Activated CD4-positive, alpha-beta T cell treated with anti-CD3 and anti-CD28 coated beads for 48 hours (primary cell): ENCODE measurements around the gene ILDR1.

Experiments used
- DNase-seq: peaks from one replicate; pipeline ENCODE4 v3.0.0-alpha.2; 2020

The ILDR1 gene

GRCh38 chr3:121992601-121993560, 29.2 kb downstream of the ILDR1 start:
- no peak for DNase-seq

- DNase-seq = no peak
These were observed 32.1 kb downstream of the ILDR1 start for GRCh38 chr3:121989943-121990342.

DNA sequence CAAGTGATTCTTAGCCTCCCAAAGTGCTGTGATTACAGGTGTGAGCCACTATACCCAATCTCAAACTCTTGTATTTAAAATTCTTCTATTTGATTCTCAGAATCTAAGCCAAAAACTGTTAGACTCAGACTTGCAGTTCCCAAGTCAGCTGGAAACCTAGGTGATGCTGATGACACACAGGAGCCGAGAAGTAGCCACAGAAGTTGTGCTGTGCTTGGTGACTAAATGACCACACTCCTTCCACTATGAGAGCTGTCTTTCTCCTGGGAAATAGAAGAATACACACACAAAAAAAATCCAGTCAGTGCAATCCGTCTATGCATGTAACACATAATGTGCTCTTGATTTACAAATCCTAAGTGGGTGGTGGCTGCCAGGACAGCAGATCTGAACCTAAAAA, 33.9 kb downstream of the ILDR1 start:
- DNase-seq = no peak

DNA sequence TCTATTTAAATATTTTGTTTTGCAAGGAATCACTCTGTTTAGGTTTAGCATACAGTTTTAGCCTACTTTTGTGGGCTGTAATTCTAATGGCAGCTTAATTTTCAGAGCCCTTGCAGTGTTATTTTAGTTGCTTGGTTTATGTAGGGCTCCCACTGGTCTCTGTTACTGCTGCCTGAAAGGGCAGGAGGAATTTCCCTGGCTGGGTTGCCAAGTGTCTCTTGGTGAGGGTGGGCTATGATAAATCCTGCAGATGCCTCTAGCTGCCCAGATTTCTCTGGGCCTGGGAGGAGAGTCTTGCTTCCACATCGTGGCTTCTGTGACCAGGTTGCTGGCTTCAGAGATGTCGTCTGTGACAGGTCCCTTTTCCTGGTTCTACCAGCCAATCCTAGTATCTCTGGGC, 36.2 kb downstream of the ILDR1 start:
- DNase-seq = no peak

DNA sequence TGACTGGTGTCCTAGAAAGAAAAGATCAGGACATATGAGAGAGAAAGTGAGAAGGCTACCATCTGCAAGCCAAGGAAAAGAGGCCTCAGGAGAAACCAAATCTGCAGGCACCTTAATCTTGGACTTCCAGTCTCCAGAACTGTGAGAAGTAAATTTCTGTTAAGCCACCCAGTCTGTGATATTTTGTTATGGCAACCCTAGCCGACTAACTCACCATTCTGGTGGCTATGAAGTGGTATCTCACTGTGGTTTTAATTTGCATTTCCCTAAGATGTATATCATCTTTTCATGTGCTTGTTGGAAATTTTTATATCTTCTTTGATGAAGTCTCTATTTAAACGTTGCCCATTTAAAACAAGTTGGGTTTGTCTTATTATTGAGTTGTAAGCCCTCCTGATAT, 40.6 kb downstream of the ILDR1 start:
- DNase-seq = no peak

- DNase-seq = no peak
These were observed 41.6 kb downstream of the ILDR1 start for GRCh38 chr3:121980450-121980796.

GRCh38 chr3:121979734-121980449, 42.2 kb downstream of the ILDR1 start:
- DNase-seq = no peak

GRCh38 chr3:121979246-121979645, 42.8 kb downstream of the ILDR1 start:
- DNase-seq = no peak

DNA sequence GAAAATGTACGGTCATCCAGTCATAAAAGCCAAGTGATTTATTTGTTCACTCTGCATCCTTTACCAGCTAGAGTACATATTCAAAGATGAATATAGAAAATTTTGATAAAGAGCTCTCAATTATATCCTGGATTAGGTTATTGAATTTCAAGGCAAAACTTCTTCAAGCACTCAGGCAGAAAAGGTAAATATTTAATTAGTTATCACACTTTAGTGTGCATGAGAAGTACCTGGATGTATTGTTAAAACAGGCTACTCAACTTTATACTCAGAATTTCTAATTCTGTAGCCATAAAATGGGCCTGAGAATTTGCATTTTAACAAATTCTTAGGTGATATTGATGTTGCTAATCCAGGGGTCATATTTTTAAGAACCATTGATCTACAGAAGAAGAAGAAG, 45.3 kb downstream of the ILDR1 start:
- DNase-seq = no peak

DNA sequence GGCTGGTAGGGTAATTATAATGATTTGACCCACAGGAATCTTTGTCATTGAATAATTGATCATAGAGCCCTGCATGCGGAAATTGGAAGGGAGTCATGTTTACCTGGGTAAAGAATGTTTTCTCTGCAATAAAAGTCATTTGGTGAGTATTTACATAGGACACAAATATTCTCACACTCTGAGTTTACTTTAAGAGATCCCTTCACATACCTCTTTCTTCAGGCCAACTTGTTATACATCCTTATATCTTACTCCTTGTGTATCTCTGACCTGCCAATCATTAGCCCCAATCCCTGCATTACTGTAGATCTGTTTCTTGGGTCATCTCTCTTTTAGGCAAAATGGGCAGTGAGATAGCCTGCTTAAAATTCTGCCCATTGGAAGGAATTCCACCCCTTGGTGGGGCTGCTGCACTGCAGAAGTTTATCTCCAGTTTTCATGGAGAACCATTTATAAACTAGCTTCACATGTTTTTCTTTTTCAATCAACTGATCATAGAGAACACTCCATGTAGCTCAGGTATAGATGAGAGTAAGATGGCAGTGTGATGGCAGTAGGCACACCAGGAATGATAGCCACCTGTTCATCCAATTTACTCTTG, 46.2 kb downstream of the ILDR1 start:
- no peak for DNase-seq

DNA sequence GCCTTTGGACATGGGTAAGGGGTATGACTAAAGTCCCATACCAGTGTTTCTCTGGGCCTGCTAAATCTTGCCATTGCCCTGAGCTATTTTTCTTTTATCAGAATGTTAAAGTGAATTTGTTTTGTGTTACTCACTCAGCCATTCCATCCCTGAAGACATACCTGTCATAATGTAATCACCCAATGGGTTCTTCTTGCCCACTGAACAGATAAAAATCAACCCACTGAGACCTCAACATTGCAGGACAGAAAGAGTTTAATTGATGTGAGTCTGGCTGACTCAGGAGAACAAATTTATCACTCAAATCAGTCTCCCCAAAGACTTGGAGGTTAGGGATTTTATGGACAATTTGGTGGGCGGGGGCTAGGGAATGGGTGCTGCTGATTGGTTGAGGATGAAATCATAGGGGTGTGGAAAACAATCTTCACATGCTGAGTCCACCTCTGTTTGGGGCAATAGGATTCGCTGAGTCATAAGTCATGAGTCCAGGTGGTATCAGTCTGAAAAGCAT, 47.4 kb downstream of the ILDR1 start:
- DNase-seq = no peak

- DNase-seq = no peak
These were observed 52.0 kb downstream of the ILDR1 start for GRCh38 chr3:121970047-121970446.

DNA sequence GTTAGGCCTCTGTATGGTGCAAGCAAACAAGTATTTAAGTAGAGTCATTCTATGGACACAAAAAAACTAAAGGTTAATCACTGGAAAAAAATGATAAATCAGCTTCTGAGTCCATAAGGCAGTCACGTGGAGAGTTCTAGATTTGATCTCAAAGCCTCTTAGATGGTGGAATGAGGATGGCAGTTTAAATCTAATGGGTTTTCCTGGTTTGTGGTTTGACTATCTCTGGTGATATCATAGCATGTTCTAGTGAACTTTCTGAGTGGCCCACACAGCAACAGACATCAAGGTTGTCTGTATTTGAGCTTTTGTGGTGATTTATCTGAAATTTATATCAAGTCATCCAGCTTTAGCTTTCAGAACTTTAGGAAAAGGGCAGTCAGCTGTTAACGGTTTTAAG, 52.4 kb downstream of the ILDR1 start:
- no peak for DNase-seq

- DNase-seq = no peak
These were observed 58.4 kb downstream of the ILDR1 start for GRCh38 chr3:121963608-121964007.

DNA sequence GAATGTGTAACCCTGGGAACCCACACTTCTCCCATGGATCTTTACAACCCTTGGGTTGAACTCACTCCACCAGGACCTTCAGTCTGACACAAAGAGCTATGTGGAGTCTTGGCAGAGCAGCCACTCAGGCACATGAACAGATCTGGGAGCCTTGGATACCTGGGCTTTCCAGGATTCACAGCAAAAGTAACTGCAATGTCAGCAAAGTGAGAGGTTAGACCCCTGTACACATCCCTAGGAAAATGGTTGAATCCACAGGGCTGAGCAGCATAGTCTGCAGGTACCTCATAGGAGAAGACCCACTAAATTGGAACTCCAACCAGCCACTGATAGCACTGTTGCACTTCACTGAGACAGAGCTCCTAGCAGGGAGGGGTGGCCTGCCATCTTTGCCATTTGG, 59.6 kb downstream of the ILDR1 start:
- no peak for DNase-seq

DNA sequence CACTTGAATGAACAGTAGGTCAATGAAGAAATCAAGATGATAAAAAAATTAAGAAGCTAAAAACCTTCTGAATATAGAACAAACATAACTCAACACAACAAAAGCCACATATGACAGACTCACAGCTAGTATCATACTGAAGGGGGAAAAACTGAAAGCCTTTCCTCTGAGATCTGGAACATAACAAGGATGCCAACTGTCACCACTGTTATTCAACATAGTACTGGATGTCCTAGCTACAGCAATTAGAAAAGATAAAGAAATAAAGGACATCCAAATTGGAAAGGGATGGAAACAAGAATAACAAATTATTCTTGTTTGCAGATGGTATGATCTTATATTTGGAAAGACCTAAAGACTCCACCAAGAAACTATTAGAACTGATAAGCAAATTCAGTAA, 60.8 kb downstream of the ILDR1 start:
- no peak for DNase-seq

- DNase-seq = no peak
These were observed 63.2 kb downstream of the ILDR1 start for GRCh38 chr3:121958801-121959200.

GRCh38 chr3:121957674-121958415, 64.2 kb downstream of the ILDR1 start:
- no peak for DNase-seq

DNA sequence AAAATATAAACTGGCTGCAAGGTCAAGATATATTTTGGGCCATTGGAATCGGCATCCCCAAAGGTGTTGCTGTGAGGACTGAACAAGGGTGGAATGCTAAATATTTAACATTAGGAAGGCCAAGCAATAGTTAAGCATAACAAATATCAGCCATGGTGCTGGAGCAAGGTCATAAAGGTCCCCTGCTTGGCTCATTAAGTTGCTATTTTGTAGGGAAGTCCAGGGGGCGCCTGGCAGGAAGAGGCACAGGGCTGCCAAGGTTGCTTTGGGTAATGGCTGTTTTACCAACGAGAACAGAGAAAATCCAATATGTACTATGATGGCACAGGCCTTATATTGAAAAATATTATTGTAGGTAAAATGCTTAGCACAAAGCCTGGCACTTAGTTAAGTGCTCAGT, 65.7 kb downstream of the ILDR1 start:
- DNase-seq = no peak

GRCh38 chr3:121951291-121951919, 70.6 kb downstream of the ILDR1 start:
- DNase-seq = no peak

- no peak for DNase-seq
These were observed 73.4 kb downstream of the ILDR1 start for GRCh38 chr3:121948641-121949040.

DNA sequence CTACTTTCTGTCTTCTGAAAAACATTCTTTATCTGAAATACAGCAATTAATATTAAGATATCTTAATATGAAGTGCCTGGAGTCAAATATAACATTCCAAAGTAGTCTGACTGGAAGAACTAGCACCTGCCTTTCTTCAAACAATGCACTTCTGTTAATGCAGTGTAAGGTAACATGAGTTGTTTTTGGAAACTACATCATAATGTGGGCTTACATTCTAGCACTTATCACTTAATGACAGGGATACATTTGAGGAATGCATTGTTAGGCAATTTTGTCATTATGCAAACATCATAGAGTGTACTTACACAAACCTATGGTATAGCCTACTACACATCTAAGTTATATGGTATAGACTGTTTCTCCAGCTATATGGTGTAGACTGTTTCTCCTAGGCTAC, 78.6 kb downstream of the ILDR1 start:
- no peak for DNase-seq
